H9 (cell line): Measurements from ENCODE around the gene IL31RA. TPM values are rescaled to one million over a fixed set of nuclear protein-coding genes. Genes with fewer than 3 reads are reported as not detected.

ENCODE experiments used
- DNase-seq: peaks from one replicate; pipeline ENCODE4 v3.0.0-alpha.2; 2017
- H2AFZ ChIP-seq: one replicate; pipeline ENCODE4 v1.6.1; 2013; ENCODE audit warnings: mild to moderate bottlenecking, low read length, control low read depth, moderate library complexity
- H2AK5ac ChIP-seq: 2 replicates; pipeline ENCODE4 v1.6.1; 2013; ENCODE audit warnings: low read length, control low read depth, mixed read lengths; ENCODE audit not compliant: insufficient read length
- H2BK120ac ChIP-seq: one replicate; pipeline ENCODE4 v1.6.1; 2013; ENCODE audit warnings: low read depth, mild to moderate bottlenecking, low read length, control low read depth, inconsistent platforms; ENCODE audit not compliant: poor library complexity, severe bottlenecking
- H2BK12ac ChIP-seq: 2 replicates; pipeline ENCODE4 v1.6.1; 2013; ENCODE audit warnings: low read length, control low read depth, mixed read lengths, low read depth; ENCODE audit not compliant: insufficient read length
- H2BK15ac ChIP-seq: 2 replicates; pipeline ENCODE4 v1.6.1; 2013; ENCODE audit warnings: low read depth, low read length, control low read depth
- H2BK20ac ChIP-seq: one replicate; pipeline ENCODE4 v1.6.1; 2013; ENCODE audit warnings: low read depth, mild to moderate bottlenecking, low read length, control low read depth, inconsistent platforms; ENCODE audit not compliant: poor library complexity, severe bottlenecking
- H2BK5ac ChIP-seq: 2 replicates; pipeline ENCODE4 v1.6.1; 2013; ENCODE audit warnings: low read length, control low read depth, mixed read lengths; ENCODE audit not compliant: insufficient read length
- H3K14ac ChIP-seq: 2 replicates; pipeline ENCODE4 v1.6.1; 2013; ENCODE audit warnings: low read length, control low read depth; ENCODE audit not compliant: insufficient read depth
- H3K18ac ChIP-seq: 2 replicates; pipeline ENCODE4 v1.6.1; 2013; ENCODE audit warnings: low read depth, mild to moderate bottlenecking, mixed read lengths, low read length, control low read depth; ENCODE audit not compliant: insufficient read length
- H3K23ac ChIP-seq: 2 replicates; pipeline ENCODE4 v1.6.1; 2013; ENCODE audit warnings: low read length, control low read depth, mixed read lengths, low read depth; ENCODE audit not compliant: insufficient read length
- H3K23me2 ChIP-seq: 2 replicates; pipeline ENCODE4 v1.6.1; 2013; ENCODE audit warnings: low read depth, mild to moderate bottlenecking, mixed read lengths, low read length, control low read depth; ENCODE audit not compliant: insufficient read length, poor library complexity, severe bottlenecking
- H3K27ac ChIP-seq: 2 replicates; pipeline ENCODE4 v1.5.1; 2013; ENCODE audit warnings: low read length, control low read depth, mixed read lengths, low read depth; ENCODE audit not compliant: insufficient read length
- H3K27me3 ChIP-seq: 2 replicates; pipeline ENCODE4 v1.6.1; 2013; ENCODE audit warnings: low read length, control low read depth, inconsistent platforms; ENCODE audit not compliant: insufficient read depth
- H3K4ac ChIP-seq: 2 replicates; pipeline ENCODE4 v1.6.1; 2013; ENCODE audit warnings: low read depth, mild to moderate bottlenecking, control low read depth, inconsistent platforms, low read length, moderate library complexity
- H3K4me1 ChIP-seq: 2 replicates; pipeline ENCODE4 v1.6.1; 2013; ENCODE audit warnings: low read length, control low read depth, inconsistent platforms; ENCODE audit not compliant: insufficient read depth
- H3K4me2 ChIP-seq: 2 replicates; pipeline ENCODE4 v1.6.1; 2013; ENCODE audit warnings: low read length, control low read depth, mixed read lengths; ENCODE audit not compliant: insufficient read length, insufficient read depth
- H3K56ac ChIP-seq: 2 replicates; pipeline ENCODE4 v1.6.1; 2013; ENCODE audit warnings: low read depth, mild to moderate bottlenecking, mixed read lengths, low read length, control low read depth; ENCODE audit not compliant: insufficient read length
- H3K79me1 ChIP-seq: 2 replicates; pipeline ENCODE4 v1.6.1; 2013; ENCODE audit warnings: low read depth, mild to moderate bottlenecking, moderate library complexity, low read length, control low read depth, inconsistent platforms; ENCODE audit not compliant: insufficient read depth, poor library complexity, severe bottlenecking
- H3K79me2 ChIP-seq: 2 replicates; pipeline ENCODE4 v1.6.1; 2013; ENCODE audit warnings: low read length, control low read depth, inconsistent platforms; ENCODE audit not compliant: insufficient read depth
- H3K9ac ChIP-seq: 2 replicates; pipeline ENCODE4 v1.6.1; 2013; ENCODE audit warnings: low read length, control low read depth, mixed read lengths; ENCODE audit not compliant: insufficient read length; ENCODE audit errors: extremely low read depth
- H3K9me3 ChIP-seq: one replicate; pipeline ENCODE4 v1.6.1; 2013; ENCODE audit warnings: low read depth, low read length, inconsistent platforms; ENCODE audit not compliant: control insufficient read depth
- H3T11ph ChIP-seq: one replicate; pipeline ENCODE4 v1.6.1; 2013; ENCODE audit warnings: mild to moderate bottlenecking, low read length, control low read depth, inconsistent platforms
- H4K20me1 ChIP-seq: one replicate; pipeline ENCODE4 v1.6.1; 2013; ENCODE audit not compliant: control insufficient read depth, insufficient read length, insufficient read depth
- H4K5ac ChIP-seq: 2 replicates; pipeline ENCODE4 v1.6.1; 2013; ENCODE audit warnings: low read depth, mild to moderate bottlenecking, mixed read lengths, low read length, control low read depth; ENCODE audit not compliant: insufficient read length
- H4K8ac ChIP-seq: replicated peaks from 2 replicates; pipeline ENCODE4 v1.6.1; 2013; ENCODE audit warnings: low read length, control low read depth, mixed read lengths, low read depth; ENCODE audit not compliant: insufficient read length
- H4K91ac ChIP-seq: 2 replicates; pipeline ENCODE4 v1.6.1; 2013; ENCODE audit warnings: low read depth, mild to moderate bottlenecking, moderate library complexity, mixed read lengths, low read length, control low read depth; ENCODE audit not compliant: insufficient read length
- H3K27ac Mint-ChIP-seq, 3 experiments: 2 replicates in 2 of 3; 3 replicates in 1 of 3; pipeline ENCODE4 v1.8.0; 2020 to 2021; ENCODE audit warnings: mixed read lengths in 3 of 3, mild to moderate bottlenecking in 1 of 3, moderate library complexity in 1 of 3
- H3K27me3 Mint-ChIP-seq: 2 replicates; pipeline ENCODE4 v1.8.0; 2021; ENCODE audit warnings: low read depth, mild to moderate bottlenecking, moderate library complexity, mixed read lengths
- H3K36me3 Mint-ChIP-seq, 3 experiments: 2 replicates in 2 of 3; 3 replicates in 1 of 3; pipeline ENCODE4 v1.8.0; 2020 to 2021; ENCODE audit warnings: low read depth in 3 of 3, mixed read lengths in 3 of 3; ENCODE audit not compliant: insufficient read depth in 1 of 3
- H3K4me1 Mint-ChIP-seq, 2 experiments: 2 replicates each; pipeline ENCODE4 v1.8.0; 2020; ENCODE audit warnings: mixed read lengths in 2 of 2
- H3K4me3 Mint-ChIP-seq, 2 experiments: 2 replicates in 1 of 2; 3 replicates in 1 of 2; pipeline ENCODE4 v1.8.0; 2020 to 2021; ENCODE audit warnings: mild to moderate bottlenecking in 2 of 2, mixed read lengths in 2 of 2, moderate library complexity in 1 of 2
- H3K9me3 Mint-ChIP-seq, 2 experiments: 2 replicates in 1 of 2; 3 replicates in 1 of 2; pipeline ENCODE4 v1.8.0; 2020; ENCODE audit warnings: mild to moderate bottlenecking in 2 of 2, mixed read lengths in 2 of 2, moderate library complexity in 1 of 2
- WGBS: extraction: QIAGEN DNeasy Blood & Tissue Kit; methylation state at CpG from one replicate; pipeline ENCODE4 v1.1.7; 2013; ENCODE audit warnings: missing lambda C conversion rate, low lambda C conversion rate, mixed read lengths; ENCODE audit not compliant: insufficient read length; ENCODE audit errors: extremely low coverage; 5-methylcytosine and 5-hydroxymethylcytosine counted together
- total RNA-seq: library from RNA; stranded (reverse); gene quantifications from 2 replicates; pipeline ENCODE4 v1.2.1, GENCODE V29; 2021
- TF ChIP-seq, protein P1 (sequence below): fragments of 200-600 bp; sonication (generic); conservative IDR thresholded peaks from 3 replicates; pipeline ENCODE4 v1.8.0; 2021; ENCODE audit warnings: antibody characterized with exemption, mild to moderate bottlenecking

IL31RA gene
- total RNA-seq, 1 experiment from 2014 or later = 0.11 TPM

DNA sequence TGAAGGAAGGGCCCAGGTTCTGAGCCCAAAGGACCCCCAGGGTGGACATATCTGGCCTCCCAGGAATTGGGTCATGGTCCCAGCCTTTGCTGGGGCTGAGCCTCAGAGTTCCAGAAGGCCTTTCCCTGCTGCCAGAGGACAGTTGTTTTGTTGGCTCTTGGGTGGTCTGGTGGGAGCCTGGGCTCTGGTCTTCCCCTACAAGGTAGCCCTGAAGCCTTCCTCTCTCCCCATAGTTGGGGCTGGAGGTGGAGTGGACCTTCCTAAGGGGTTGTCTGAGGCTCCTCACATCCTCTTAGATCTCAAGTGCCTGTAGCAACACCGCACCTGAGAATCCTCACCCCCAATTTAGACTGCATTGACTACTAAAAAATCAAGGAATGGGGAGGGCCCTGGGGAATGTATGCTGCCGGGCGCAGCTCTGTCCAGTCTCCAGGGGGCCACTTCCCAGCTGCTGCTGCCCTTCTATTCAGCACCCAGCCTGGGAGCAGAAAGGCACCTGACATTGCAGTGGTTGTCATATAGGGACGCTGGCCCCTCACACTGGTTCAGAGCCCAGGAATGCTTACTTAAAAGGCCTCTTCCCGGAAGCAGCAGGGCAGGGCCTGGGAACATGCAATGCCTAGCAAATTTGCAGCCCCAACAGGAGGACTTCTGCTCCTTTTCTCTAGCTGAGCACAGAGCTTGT is 66.4 kb downstream of the IL31RA start:
- Histone ChIP-seq H3T11ph (no peak overlapping the region), H3K4me1 (no peaks in the 10 kb centered on the region), H3K56ac (no peak overlapping the region), H2AFZ (no peak overlapping the region), H3K14ac (no peak overlapping the region), H4K20me1 (no peaks in the 10 kb centered on the region), H3K79me1 (no peaks in the 10 kb centered on the region), H4K8ac (no peak overlapping the region), H2BK20ac (no peak overlapping the region), H2BK120ac (no peak overlapping the region), H4K5ac (no peak overlapping the region), H3K79me2 (no peaks in the 10 kb centered on the region), H3K4ac (no peak overlapping the region), H3K4me2 (no peak overlapping the region), H2BK15ac (no peak overlapping the region), H2BK12ac (no peak overlapping the region), H4K91ac (no peak overlapping the region), H2BK5ac (no peak overlapping the region), H3K9me3 (no peaks in the 10 kb centered on the region), H3K27ac (no peak overlapping the region), H3K23me2 (no peaks in the 10 kb centered on the region), H3K18ac (no peak overlapping the region), H2AK5ac (no peak overlapping the region), H3K27me3 (no peaks in the 10 kb centered on the region), H3K9ac (no peak overlapping the region), H3K23ac (no peak overlapping the region)
- H3K27me3 Mint-ChIP-seq = no peaks in the 10 kb centered on the region
- WGBS = no CpG with 5 or more reads among the region's 5 CpGs
- TF ChIP-seq, protein P1, sequence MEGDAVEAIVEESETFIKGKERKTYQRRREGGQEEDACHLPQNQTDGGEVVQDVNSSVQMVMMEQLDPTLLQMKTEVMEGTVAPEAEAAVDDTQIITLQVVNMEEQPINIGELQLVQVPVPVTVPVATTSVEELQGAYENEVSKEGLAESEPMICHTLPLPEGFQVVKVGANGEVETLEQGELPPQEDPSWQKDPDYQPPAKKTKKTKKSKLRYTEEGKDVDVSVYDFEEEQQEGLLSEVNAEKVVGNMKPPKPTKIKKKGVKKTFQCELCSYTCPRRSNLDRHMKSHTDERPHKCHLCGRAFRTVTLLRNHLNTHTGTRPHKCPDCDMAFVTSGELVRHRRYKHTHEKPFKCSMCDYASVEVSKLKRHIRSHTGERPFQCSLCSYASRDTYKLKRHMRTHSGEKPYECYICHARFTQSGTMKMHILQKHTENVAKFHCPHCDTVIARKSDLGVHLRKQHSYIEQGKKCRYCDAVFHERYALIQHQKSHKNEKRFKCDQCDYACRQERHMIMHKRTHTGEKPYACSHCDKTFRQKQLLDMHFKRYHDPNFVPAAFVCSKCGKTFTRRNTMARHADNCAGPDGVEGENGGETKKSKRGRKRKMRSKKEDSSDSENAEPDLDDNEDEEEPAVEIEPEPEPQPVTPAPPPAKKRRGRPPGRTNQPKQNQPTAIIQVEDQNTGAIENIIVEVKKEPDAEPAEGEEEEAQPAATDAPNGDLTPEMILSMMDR = no peak
- no peaks in the 10 kb centered on the region for H3K36me3 Mint-ChIP-seq
- H3K9me3 Mint-ChIP-seq = no peaks in the 10 kb centered on the region
- DNase-seq = no peak
- peaks cover 4% of the 10 kb centered on the region in 2 experiments; a peak in 1 of 4 replicates for H3K4me1 Mint-ChIP-seq
- H3K4me3 Mint-ChIP-seq = no peak overlapping the region
- no peak overlapping the region for H3K27ac Mint-ChIP-seq
